22Rv1 (cell line): ENCODE data around the gene LMTK2.

ENCODE experiments used
- CTCF ChIP-seq: fragments of 450-650 bp; IDR thresholded peaks from 2 replicates; pipeline ENCODE4 v1.5.1; 2017; ENCODE audit warnings: mild to moderate bottlenecking
- ZFX ChIP-seq: fragments of 450-650 bp; IDR thresholded peaks from 2 replicates; pipeline ENCODE4 v1.6.1; 2017; ENCODE audit warnings: antibody characterized with exemption, borderline replicate concordance

DNA sequence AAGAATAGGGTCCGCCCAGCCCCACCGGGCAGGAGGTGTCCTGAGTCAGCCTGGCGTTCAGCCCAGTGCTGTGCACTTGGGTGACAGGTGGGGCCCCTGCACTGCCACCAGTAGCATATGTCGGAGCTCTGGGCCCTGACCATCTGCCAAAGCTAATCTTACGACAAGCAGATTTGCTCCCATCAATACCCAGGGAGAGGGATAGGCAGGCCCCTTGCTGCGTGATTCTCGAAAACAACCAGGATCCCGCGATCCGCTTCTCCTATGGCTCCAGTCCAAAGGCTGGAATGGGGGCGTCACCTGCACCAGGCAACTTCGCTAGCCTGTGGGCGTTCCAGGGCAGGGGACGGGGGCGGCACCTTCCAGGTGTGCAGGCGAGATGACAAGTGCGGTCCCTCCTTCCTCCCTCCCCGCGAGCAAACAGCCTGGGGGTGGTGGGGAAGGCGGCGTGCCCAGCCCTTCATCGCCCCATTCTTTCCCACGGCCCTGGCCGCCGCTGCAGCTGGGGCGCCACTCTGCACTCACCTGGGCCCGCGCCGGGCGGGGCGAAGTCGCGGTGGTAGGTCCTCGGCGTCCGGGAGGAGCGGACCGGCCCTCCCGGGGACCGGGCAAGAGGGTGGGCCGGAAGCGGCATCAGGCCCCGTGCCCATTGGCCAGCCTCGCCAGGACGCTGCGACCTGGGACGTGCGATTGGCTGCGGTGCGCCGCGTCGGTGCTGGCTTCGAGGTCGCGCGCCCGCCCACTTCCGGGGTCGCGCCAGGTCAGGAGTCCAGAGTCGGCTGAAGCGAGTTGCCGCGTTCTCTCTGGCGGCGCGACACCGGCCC lies 145.2 kb downstream of the LMTK2 start, which contains the start of gene TECPR1:
- no peak for TF ChIP-seq CTCF
- TF ChIP-seq ZFX: no peak
